Memory B cell (primary cell): Measurements from ENCODE around the gene MATK.
"Not testable (repeated sequence)": the region's sequence is repeated elsewhere in the genome, so short reads cannot be mapped to it uniquely, and the experiment has no call there.

Experiments
- ATAC-seq: fragments of 150-1000 bp; cut with Tn5 transposase; 2 replicates; pipeline ENCODE4 v1.10.0; 2021; ENCODE audit warnings: low read depth, mild to moderate bottlenecking, moderate library complexity
- DNase-seq, 2 donors: peaks; one replicate each; pipeline ENCODE4 v3.0.0; 2022; ENCODE audit warnings: low spot score in 2 of 2
- H3K27ac Mint-ChIP-seq: one replicate; pipeline ENCODE4 v1.8.0; 2022; ENCODE audit warnings: mild to moderate bottlenecking, moderate library complexity, mixed read lengths
- H3K27me3 Mint-ChIP-seq: one replicate; pipeline ENCODE4 v1.8.0; 2022; ENCODE audit warnings: mixed read lengths
- H3K36me3 Mint-ChIP-seq: one replicate; pipeline ENCODE4 v1.8.0; 2022; ENCODE audit warnings: mild to moderate bottlenecking, mixed read lengths
- H3K4me1 Mint-ChIP-seq: one replicate; pipeline ENCODE4 v1.8.0; 2022; ENCODE audit warnings: mixed read lengths
- H3K4me3 Mint-ChIP-seq: one replicate; pipeline ENCODE4 v1.8.0; 2022; ENCODE audit warnings: mild to moderate bottlenecking, moderate library complexity, mixed read lengths
- H3K9me3 Mint-ChIP-seq: one replicate; pipeline ENCODE4 v1.8.0; 2022; ENCODE audit warnings: mixed read lengths

The MATK gene

DNA sequence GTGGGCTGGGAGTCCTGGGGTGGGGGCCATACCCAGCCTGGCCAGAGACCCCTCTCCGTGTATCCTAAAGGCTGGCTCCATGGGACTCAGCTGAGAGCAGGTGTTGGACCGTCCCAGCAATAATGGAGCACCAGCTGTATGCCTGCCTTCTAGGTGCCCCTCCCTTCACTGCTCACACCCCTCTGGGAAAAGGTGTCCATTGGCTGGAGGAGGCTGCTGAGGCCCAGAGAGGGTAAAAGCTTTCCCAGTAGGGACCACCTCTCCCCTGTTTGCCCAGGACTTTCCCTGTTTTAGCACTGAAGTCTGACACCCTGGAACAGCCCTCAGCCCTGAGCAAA, 10.8 kb downstream of the MATK start:
- H3K4me3 Mint-ChIP-seq: no peak overlapping the region
- peaks cover 7% of the 10 kb centered on the region for H3K27me3 Mint-ChIP-seq
- no peak overlapping the region for H3K27ac Mint-ChIP-seq

DNA sequence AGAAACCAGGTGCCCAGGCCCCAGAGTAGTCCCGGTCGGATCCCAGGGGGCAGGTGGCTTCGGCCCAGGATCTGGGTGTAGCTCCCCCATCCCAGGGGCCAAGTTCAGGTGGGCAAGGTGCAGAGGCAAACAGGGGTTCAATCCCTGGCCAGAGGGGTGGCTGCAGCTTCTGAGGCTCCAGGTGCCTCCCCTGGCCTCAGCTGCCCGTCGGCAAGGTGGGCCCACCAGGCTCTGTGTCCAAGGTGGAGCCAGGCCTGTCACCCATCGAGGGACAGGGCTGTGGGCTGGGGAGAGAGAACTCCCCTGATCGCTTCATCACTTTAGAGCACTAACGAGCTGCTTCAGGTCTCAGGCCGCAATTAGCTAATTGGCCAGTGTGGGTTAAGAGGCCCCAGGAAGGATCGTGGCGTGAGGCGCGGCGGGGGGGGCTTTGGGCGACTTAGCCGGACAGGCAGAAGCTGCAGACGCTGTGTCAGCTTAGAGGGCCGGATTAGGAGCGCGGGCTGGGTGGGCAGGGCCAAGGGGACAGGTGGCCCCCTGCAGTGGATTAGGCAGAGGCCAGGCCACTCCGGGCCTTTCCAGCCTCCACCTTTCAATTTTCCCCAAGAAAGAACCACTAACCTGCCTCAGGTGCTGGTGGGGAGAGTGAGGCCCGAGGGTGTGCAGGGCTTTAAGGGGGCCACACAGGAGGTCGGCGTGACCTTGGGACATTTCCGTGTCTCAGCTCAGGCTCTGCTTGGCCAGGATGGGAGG, 11.4 kb downstream of the MATK start:
- Mint-ChIP-seq H3K4me1 (no peaks in the 10 kb centered on the region), H3K4me3 (no peak overlapping the region), H3K9me3 (peaks cover 5% of the 10 kb centered on the region), H3K36me3 (peaks cover 8% of the 10 kb centered on the region), H3K27me3 (peaks cover 7% of the 10 kb centered on the region), H3K27ac (no peak overlapping the region)
- no peak for ATAC-seq
- no peak for DNase-seq

More for the DNA sequence above, 10.8 kb downstream of the MATK start:
- ATAC-seq (no peak), DNase-seq (no peak)
- peaks cover 5% of the 10 kb centered on the region for H3K9me3 Mint-ChIP-seq
- no peaks in the 10 kb centered on the region for H3K4me1 Mint-ChIP-seq
- peaks cover 6% of the 10 kb centered on the region for H3K36me3 Mint-ChIP-seq

DNA sequence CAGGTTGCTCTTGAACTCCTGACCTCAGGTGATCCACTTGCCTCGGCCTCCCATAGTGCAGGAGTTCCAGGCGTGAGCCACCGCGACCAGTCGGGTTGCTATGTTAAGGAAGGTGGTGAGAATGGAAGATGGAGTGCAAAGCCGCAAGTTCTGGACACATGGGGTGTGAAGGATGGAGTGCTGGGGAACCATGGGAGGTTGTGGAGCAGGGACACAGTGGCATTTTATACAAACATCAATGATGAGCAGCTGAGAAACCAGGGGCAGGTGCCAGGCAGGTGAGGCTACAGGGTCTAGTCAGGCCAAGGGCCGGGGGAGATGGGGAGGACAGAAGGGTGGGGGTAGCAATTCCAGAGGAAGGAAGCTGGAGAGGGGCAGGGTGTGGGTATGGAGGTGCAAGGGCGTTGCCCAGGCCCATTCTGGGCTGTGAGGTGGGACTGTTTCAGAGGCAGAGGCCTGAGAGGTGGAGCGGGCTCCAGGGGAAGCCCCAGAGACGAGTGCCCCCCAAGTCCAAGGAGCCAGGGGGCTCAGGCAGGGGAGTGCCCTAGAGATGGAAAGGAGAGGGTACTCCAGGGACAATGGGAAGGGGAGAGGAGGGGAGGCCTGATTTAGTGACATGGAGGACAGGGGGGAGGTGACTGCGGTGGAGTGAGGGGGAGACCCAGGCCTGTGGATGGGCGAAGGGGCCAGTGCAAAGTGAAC, 12.2 kb downstream of the MATK start:
- no peak overlapping the region for H3K27ac Mint-ChIP-seq
- ATAC-seq (no peak), DNase-seq (no peak)
- no peaks in the 10 kb centered on the region for H3K4me1 Mint-ChIP-seq
- H3K4me3 Mint-ChIP-seq: no peak overlapping the region
- peaks cover 5% of the 10 kb centered on the region for H3K9me3 Mint-ChIP-seq
- peaks cover 10% of the 10 kb centered on the region for H3K36me3 Mint-ChIP-seq
- H3K27me3 Mint-ChIP-seq: peaks cover 7% of the 10 kb centered on the region

DNA sequence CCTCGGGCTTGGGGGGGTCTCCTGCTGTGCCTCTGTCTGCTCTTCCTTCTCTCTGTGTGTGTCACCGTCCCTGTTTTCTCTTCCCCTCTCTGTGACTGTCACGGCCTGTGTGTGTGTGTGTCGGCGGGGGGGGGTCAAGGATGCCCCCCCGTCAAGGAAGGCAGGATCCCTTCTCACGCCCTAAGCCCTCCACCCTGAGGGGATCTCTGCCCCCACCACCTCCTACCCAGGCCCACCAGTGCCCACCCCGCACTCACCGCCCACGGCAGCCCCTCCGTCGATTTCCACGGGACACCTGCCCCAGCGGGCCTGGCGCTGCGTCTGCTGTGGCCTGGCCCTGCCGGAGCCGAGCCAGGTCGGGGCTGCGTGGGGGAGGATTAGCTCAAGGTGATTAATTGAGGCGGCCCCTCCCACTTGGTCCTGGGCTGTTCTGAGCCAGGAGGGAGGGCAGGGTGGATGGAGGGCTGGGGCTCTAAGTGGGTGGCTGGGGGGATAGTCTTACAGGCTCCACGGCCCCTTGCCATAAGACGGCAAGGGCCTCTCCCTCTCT, 14.2 kb downstream of the MATK start, which contains the start of gene RAX2:
TSS of gene RAX2 (minus strand) at position 323 of the 550 bp plus-strand sequence. CDS start 486 bp downstream, outside the sequence.
- Mint-ChIP-seq H3K9me3 (peaks cover 5% of the 10 kb centered on the region), H3K4me1 (no peaks in the 10 kb centered on the region), H3K27ac (peak within 1 kb of the TSS; percentile 40), H3K4me3 (no peak within 1 kb of the TSS), H3K36me3 (peaks cover 14% of the 10 kb centered on the region), H3K27me3 (peaks cover 7% of the 10 kb centered on the region)
- DNase-seq (no peak), ATAC-seq (no peak)

DNA sequence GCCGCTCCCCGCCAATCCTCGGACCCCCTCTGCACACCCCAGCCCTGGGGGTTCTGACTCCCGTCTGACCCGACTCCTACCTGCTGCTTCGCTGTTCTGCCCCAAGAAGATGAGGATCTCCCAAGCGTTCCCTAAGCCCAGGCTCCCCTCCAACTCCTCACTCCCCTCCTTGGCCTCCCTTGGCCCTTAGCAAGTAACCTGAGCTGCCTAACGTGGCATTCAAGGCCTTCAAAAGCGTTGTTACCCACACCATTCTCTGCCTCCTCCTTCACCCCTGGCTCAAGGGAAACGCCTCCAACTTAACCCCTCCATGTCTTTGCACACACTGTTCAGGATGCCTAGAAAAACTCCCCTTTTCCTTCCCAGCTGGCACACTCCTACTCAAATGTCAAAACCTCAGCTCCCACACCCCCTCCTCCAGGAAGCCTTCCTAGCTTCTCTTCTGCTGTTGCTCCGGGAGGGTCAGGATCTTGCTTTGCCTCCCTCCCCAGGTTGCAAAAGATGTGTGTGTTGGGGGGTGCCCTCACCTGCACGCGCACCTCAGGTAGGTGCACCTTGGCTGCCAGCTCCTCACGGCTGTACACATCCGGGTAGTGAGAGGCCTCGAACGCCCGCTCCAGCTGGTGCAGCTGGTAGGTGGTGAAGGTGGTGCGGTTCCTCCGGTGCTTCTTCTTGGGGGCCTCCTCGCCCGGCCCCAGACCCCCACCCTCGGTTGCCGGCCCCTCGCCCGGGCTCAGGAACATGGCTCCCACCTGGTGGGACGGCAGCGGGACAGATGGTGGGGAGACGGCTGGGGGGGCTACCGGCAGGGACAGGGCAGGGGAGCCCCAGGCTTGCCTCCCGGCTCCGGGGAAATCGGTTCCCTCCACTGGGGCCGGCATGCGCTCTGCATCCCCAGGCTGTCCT, 14.9 kb downstream of the MATK start:
- DNase-seq: no peak
- ATAC-seq: no peak
- Mint-ChIP-seq H3K27ac (peak overlapping the region; percentile 40), H3K36me3 (peaks cover 17% of the 10 kb centered on the region), H3K9me3 (peaks cover 2% of the 10 kb centered on the region), H3K4me3 (no peak overlapping the region), H3K27me3 (peaks cover 4% of the 10 kb centered on the region), H3K4me1 (peaks cover 6% of the 10 kb centered on the region)

DNA sequence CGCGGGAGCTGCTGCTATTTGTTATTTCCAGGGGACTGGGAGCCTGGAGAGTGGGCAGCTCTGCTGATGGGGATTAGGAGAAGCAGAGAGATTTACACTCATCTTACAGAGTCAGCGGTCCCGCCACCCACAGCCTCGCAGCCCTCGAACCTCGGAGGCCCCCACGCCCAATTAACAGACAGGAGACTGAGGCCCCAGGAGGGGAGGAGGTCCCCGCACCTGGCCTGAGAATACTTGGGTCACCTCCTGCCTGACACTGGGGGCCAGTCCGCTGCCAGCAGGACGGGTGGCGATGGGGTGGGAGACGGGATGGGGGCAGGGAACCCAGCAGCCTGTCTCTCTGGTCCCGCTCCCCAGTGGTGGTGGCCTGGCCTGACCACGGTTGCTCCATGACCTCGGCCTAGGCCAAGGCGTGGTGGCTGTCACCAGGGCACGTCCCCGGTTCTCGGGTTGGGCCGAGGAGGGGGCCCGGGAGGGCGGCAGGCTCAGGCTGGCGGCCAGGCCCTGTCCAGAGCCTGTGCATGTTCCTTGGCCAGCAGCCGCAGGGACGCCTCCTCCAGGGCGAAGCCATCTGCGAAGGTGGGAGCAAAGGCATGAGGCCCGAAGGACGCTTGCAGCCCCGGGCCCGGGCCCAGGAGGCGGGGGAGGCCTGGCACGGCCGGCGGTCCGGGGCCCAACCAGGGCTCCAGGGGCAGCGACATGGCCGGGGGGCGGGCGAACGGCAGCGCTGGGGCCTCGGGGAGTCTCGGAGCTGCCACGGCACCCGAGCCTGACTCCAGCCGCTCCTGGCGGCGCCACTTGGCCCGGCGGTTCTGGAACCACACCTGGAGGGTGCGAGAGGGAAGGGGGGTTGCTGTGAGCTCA, 15.8 kb downstream of the MATK start:
- H3K4me1 Mint-ChIP-seq: peaks cover 6% of the 10 kb centered on the region
- peaks cover 4% of the 10 kb centered on the region for H3K27me3 Mint-ChIP-seq
- no peak overlapping the region for H3K27ac Mint-ChIP-seq
- H3K9me3 Mint-ChIP-seq: no peaks in the 10 kb centered on the region
- ATAC-seq (no peak), DNase-seq (no peak)
- H3K36me3 Mint-ChIP-seq: peaks cover 19% of the 10 kb centered on the region
- no peak overlapping the region for H3K4me3 Mint-ChIP-seq

DNA sequence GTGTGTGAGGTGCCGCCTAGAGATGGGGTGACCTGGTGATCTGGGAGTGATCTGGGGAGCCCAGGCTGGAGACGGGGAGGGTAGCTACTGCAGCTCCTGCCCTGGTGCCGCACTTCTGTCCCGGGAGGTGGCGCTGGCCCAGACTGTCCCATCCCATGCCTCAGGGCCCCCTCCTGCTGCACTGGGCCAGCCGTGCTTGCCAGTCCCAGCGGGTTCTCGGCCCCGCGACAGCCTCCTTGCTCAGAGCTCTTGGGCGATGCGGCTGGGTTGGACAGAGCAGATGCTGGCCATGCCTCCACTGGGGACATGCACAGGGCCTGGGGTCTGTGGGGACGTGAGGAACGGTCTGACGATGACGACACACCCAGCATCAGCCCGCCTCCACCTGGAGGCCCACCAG, 16.7 kb downstream of the MATK start:
- H3K27me3 Mint-ChIP-seq: peaks cover 4% of the 10 kb centered on the region

DNA sequence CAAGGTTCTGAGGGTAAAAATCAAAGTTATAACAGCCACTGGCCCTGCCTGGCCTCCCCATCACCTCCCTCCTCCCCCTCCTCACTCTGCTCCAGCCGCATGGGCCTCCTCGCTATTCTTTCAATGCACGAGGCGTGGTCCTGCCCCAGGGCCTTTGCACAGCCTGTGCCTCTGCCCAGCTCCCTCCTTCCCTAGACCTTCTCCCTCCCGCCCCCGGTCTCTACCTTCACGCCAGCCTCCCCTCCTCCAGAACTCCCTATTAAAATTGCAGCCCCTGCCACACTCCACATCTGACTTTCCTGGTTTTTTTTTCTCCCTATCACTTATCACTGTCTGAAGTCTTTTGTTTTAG, 17.5 kb downstream of the MATK start:
- peaks cover 19% of the 10 kb centered on the region for H3K36me3 Mint-ChIP-seq
- H3K27ac Mint-ChIP-seq: no peak overlapping the region
- no peak overlapping the region for H3K4me3 Mint-ChIP-seq
- H3K27me3 Mint-ChIP-seq: peaks cover under 1% of the 10 kb centered on the region
- no peaks in the 10 kb centered on the region for H3K9me3 Mint-ChIP-seq
- ATAC-seq (no peak), DNase-seq (no peak)
- H3K4me1 Mint-ChIP-seq: peaks cover 6% of the 10 kb centered on the region

More for the DNA sequence above, 16.7 kb downstream of the MATK start:
- no peak for ATAC-seq
- Mint-ChIP-seq H3K36me3 (peaks cover 19% of the 10 kb centered on the region), H3K9me3 (no peaks in the 10 kb centered on the region), H3K4me1 (peaks cover 6% of the 10 kb centered on the region), H3K27ac (no peak overlapping the region), H3K4me3 (no peak overlapping the region)
- no peak for DNase-seq

DNA sequence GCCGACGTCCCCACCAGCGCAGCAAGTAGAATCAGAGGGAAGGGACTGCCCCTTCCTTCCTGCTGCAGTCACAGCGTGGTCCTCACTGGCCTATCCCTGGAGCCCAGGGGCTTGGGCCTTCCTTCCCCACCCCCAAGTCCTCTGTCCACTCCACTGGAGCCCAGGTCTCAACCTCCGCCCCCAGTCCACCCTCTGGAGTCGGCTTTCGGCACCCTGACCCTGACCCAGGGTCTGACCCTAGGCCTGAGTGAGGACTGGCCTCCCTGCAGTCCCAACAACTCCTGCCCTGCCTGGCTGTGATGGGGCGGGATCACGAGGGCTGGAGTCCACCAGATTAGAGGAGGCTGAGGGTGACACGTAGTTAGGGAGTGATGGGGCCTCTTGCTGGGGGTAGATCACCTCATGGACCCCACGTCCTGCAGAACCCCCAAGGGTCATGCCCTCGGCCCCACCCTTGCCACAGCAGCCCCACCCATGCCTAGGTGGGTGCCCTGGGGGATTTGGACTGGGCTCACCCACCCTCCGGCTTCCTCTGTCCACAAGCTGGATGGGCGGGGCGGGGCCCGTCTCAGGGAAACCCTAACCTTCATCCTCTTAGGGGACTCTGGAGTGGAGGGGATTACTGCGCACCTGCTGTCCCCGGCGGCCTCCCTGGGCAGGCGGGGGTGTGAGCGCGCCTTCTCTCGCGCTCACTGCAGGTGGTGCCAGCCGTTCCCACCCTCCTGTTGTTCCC, 18.0 kb downstream of the MATK start:
- Mint-ChIP-seq H3K4me3 (no peak overlapping the region), H3K4me1 (peaks cover 6% of the 10 kb centered on the region), H3K27me3 (no peaks in the 10 kb centered on the region), H3K9me3 (no peaks in the 10 kb centered on the region), H3K36me3 (peaks cover 19% of the 10 kb centered on the region), H3K27ac (no peak overlapping the region)
- DNase-seq: no peak
- ATAC-seq: no peak

DNA sequence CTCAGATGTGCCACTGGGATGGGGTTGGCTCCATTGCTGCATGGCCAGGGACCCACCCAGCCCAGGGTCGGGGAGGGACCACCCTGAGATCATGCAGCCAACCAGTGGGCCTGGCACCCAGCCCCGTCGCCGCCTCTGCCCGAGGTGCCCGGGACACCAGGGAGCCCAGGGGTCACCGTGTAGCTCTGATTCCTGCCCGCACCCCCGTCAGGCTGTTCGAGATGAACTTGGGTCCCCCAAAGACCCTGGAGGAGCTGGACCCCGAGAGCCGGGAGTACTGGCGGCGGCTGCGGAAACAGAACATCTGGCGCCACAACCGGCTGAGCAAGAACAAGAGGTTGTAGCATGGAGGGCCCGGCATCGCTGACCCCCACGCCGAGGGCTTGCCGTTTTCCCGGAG, 19.1 kb downstream of the MATK start:
- peaks cover 9% of the 10 kb centered on the region for H3K4me1 Mint-ChIP-seq
- H3K9me3 Mint-ChIP-seq: no peaks in the 10 kb centered on the region
- no peak overlapping the region for H3K4me3 Mint-ChIP-seq
- no peaks in the 10 kb centered on the region for H3K27me3 Mint-ChIP-seq
- ATAC-seq (no peak), DNase-seq (no peak)
- H3K27ac Mint-ChIP-seq: no peak overlapping the region
- peaks cover 19% of the 10 kb centered on the region for H3K36me3 Mint-ChIP-seq

DNA sequence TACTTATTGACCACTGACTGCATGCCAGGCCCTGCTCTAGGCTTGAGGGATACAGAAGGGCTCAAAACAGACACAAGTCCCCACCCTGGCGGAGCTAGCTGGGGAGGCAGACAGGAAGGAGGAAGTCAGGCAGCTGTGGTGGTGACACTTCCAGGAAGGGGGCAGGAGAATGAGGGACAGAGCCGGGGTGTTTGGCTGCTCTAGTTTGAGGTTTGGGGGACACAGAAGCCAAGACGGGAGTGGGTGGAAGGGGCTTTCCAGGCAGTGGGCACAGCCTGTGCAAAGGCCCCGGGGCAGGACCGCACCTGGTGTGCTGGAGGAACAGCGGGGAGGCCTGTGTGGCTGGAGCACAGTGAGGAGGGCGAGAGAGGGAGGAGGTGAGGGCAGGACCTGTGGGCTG, 19.7 kb downstream of the MATK start:
- DNase-seq (no peak), ATAC-seq (no peak)
- no peaks in the 10 kb centered on the region for H3K9me3 Mint-ChIP-seq
- H3K36me3 Mint-ChIP-seq: peaks cover 17% of the 10 kb centered on the region
- no peak overlapping the region for H3K4me3 Mint-ChIP-seq
- no peaks in the 10 kb centered on the region for H3K27me3 Mint-ChIP-seq
- H3K4me1 Mint-ChIP-seq: peaks cover 14% of the 10 kb centered on the region
- peak overlapping the region; percentile 69 for H3K27ac Mint-ChIP-seq

DNA sequence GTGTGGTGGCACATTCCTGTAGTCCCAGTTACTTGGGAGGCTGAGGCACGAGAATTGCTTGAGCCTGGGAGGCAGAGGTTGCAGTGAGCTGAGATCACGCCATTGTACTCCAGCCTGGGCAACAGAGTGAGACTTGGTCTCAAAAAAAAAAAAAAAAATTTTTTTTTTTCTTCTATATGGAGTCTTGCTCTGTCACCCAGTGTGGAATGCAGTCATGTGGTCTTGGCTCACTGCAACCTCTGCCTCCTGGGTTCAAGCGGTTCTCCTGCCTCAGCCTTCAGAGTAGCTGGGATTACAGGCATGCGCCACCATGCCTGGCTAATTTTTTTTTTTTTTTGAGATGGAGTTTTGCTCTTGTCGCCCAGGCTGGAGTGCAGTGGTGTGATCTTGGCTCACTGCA, 20.4 kb downstream of the MATK start:
- H3K27ac Mint-ChIP-seq, H3K4me3 Mint-ChIP-seq, H3K9me3 Mint-ChIP-seq, ATAC-seq, DNase-seq, H3K27me3 Mint-ChIP-seq: not testable (repeated sequence)
- peaks cover 19% of the 10 kb centered on the region for H3K4me1 Mint-ChIP-seq
- peaks cover 15% of the 10 kb centered on the region for H3K36me3 Mint-ChIP-seq

DNA sequence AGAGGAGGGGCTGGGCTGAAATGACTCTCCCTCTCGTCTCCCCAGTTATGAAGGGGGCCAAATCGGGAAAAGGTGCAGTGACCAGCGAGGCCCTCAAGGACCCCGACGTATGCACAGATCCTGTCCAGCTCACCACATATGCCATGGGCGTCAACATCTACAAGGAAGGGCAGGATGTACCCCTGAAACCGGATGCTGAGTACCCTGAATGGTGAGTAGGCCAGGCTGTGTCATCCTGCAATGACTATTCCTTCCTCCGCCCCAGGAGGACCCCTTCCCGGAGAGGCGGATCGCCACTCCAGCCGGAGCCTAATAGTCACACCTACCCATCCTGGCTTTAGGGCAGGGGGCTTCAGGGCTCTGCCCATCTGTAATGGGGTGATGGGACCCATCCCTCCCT, 21.1 kb downstream of the MATK start:
- Mint-ChIP-seq H3K36me3 (peaks cover 15% of the 10 kb centered on the region), H3K9me3 (no peaks in the 10 kb centered on the region), H3K27ac (no peak overlapping the region), H3K4me3 (no peak overlapping the region), H3K27me3 (no peaks in the 10 kb centered on the region), H3K4me1 (peaks cover 19% of the 10 kb centered on the region)
- no peak for DNase-seq
- ATAC-seq: no peak
